Islet precursor cell (in vitro differentiated cells): ENCODE results near the gene NDUFS8.
"Not testable (repeated sequence)": the region's sequence is repeated elsewhere in the genome, so short reads cannot be mapped to it uniquely, and the experiment has no call there.

Experiments
- DNase-seq: peaks from one replicate; pipeline ENCODE4 v3.0.0-alpha.2; 2018

Gene NDUFS8

DNA sequence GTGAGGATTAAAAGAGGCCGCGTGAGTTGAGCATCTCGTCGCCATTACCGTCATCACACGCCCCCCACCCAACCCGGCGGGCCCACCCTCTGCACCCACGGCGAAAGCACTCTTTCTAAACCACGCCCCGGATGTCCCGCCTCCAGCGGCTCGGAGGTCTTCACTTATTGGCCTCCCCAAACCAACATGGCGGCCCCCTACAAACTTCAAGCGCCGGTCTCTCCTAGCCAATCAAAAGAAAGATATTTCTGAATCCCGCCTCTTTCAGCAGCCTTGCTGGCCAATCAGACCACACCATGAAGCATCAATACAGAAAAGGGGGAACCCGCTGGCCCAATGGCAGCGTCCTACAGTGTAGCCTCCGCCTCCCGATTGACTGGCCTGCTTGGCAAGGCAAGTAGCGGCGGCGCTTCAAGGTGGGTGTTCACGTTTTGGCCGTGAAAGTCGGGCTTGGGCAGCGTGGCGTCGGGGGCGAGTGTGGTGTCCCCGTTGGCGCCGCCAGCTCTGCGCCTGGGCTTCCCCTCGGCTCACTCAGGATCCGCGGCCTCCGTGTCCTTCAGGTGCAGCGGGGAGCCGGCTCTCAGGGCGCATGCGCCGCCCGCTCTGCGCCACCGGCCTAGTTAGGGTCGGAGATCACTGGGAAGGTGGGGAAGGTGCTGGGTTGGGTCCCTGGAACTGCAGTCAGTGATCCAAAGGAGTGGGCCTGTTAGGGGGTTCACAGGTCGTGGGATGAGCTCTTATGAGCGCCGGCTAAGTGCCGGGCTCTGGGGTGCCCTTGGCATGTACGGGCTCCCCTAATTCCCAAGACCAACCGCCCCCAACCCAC lies at the start of gene NDUFS8:
TSS of gene NDUFS8 (plus strand) at position 364 of the 826 bp plus-strand sequence. CDS start 1,471 bp downstream, outside the sequence.
- peak; percentile 99 for DNase-seq

DNA sequence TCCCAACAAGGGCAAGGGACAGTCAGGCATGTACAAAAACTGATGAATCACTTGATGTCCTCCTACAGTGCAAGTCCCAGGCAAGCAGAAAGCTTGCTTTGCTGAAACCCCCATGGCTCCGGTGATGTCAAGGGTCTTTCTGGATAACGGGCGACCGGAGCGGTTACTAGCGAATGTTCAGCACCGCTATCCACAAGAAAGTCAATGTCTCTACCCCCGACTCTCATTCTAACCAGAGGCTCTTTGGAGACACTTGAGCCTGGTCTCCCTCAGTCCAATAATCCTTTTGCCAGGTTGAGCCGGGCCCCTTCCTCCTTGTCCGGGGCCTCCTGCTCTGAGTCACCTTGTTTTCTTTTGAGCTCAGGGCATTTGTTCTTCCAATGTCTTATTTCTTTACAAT lies 49.3 kb upstream of the NDUFS8 start:
- DNase-seq: peak; percentile 54

DNA sequence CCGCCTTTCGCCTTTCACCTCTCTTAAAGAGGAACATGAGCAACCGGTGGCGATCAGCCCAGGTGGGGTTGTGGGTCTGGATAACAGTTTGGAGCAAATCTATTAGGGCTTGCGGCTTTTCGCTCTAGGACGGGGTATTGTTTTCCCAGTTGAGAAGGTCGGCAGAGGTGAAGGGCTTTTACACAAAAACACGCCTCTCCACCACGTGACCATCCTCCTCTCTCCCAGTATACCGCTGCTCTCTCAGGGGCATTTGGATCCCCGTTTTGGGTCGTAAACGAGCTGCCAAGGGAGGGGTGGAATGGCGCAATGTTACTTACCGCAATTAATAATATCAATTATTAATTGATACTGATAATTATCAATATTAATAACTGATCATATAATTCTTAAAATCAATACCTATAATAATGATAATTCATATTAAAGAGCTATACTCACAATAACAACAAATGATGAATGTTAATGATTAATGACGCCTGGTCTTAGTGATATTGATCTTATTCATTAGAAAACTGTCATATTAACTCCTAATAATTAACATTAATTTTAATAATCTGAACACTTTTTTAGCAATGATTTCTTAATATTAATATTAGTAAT lies 48.1 kb upstream of the NDUFS8 start:
- DNase-seq: not testable (repeated sequence)

DNA sequence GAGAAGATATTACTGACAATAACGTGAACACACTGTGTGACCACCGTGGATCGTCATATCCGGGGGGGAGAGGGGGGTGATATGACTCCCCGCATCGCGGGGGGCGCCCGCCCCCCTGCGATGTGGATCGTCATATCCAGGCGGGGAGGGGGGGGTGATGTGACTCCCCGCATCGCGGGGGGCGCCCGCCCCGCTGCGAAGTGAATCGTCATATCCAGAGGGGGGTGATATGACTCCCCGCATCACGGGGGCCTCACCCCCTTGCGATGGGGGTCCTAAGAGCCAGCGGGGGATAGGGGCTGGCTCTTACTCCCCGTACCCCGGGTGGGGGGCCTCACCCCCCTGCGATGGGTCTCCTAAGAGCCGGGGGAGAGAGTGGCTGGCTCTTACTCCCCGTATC lies 46.5 kb upstream of the NDUFS8 start:
- DNase-seq: no peak

DNA sequence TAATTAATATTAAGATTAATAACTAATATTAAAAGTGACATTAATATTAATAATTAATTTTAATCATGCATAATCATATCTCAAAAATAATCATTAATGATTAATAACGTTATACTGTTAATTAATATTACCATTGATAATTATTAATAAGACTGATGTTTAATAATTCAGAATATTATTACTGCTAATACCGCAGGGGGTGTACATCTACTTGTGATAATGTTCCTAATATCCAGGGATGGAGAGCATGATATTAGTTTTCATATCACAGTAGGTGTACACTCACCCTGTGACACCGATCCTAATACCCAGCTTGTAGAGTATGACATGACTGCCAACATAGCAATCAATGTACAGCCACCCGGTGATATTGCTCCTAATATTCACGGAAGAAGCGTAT lies 45.2 kb upstream of the NDUFS8 start:
- DNase-seq: not testable (repeated sequence)

DNA sequence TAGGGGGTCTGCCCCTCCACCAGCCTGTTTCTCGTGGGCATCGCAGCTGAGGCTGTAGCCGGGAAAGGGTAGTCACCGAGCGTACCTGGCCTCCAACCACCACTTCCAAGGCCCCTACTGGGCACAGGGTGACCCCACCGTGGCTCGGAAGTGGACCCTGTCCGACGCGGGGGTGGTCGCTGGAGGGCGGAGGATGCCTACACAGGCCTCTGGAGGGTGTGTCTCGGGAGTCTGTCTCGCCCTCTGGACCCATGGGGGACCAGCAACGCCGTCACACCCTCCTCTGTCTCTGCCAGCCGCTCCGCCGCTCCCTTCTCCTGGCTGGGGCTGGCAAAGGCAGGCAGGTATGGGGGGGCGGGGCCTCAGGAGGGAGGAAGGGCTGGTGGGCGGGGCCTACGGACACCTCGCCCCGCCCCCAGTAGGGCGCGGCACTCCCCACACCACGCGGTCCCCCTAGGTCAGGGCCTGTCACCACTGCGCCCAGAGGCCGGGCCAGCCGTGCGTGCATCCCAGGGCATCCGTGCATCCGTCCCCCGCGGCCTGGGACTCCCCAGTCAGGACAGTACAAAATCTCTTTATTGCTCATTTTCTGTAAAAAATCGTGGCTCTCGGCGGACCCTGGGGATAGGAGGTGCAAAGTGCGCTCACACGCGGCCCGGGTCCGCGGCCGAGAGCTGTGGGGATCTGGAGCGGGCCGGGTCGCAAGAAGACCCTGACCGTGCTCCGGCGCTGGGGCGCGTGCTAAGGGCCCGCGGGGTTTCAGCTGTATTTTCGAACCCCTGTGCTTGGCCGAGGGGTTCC lies 39.7 kb upstream of the NDUFS8 start:
- peak; percentile 73 for DNase-seq

DNA sequence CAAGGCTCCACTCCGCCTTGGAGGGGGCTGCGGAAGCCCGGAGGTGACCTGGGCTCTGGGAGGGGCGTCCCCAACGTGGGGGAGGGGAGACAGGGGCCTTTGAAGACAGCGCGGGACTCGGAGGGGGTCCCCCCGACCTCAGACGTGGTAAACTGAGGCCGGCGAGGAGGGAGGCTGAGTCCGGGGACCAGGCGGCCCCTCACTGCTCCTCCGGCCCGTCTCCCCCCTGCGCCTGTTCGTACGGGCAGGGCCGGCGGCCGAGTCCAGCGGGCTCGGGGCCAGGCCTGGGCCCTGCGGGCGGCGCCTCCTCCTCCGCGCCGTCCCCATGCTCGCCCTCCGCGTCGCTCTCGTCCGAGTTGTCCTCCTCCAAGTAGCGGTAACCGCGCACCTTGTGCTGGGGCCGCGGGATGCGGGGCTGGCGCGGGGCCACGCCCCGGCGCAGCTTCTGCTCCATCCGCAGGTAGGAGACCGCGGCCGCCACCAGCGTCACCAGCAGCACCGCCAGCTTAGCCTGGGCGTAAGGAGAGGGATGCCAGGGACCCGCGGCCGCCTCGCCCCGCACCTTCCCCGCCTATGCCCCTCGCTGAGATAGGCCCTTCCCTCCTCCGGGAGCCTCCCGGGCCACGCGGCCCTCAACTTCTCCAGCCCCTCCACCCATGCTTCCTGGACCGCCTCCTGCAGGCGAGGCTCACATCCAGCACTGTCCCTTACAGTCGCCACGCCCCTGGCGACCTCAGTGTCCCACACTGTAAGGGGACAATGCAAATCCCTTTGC lies 38.9 kb upstream of the NDUFS8 start:
- DNase-seq: not testable (repeated sequence)

DNA sequence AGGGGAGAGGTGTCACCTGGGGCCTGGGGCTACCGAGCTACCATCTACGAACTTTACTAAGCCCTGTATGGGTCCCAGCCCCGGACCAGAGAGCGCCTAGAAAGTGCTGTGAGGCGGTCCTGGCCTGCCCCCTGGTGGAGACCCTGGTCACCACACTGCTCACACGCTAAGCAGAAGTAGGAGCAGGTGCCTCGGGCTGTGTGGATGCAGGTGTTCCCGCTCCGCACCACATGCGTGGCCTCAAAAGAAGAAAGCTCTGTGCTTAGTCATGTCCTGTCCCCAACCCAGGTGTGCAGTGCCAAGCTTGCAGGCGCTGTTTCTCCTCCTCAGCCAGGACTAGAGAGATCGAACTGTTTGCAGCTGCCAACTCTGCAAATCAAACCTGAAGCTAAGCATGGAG lies 36.7 kb upstream of the NDUFS8 start:
- peak; percentile 78 for DNase-seq

DNA sequence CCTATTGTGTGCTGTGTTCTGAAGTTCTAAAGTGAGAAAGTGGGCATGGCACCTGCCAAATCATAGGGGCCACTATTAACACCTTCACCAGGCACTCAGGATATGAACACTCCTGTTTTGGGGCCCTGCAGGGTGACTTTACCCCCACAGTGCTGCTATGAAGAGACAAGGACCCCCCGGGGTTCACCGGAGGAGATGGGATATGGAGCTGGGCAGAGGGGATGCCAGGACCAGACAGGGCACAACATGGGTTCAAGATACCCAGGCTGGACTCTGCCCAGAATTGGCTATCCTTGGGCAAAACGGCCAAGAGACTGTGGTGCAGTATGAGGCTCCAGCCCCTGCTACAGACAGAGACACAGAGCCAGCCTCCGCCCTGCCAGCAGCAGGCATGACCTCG lies 36.1 kb upstream of the NDUFS8 start:
- DNase-seq: not testable (repeated sequence)

DNA sequence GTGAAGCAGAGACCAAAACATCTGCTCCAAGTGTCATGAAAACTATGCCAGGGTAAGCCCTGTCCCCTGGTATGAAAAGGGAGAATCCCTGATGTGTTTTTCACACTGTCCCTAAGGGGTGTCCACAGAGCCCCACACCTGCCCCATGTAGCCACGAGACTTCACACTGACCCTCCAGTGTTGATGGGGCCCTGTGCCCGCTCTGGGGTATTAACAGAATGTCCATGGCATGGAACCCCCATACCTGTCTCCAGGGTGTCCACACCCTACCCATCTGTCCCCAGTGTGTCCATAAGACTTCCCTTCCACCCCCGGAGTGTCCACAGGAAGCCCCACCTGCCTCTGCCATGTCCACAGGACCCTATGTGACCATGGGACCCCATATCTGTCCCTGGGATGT lies 35.4 kb upstream of the NDUFS8 start:
- not testable (repeated sequence) for DNase-seq

DNA sequence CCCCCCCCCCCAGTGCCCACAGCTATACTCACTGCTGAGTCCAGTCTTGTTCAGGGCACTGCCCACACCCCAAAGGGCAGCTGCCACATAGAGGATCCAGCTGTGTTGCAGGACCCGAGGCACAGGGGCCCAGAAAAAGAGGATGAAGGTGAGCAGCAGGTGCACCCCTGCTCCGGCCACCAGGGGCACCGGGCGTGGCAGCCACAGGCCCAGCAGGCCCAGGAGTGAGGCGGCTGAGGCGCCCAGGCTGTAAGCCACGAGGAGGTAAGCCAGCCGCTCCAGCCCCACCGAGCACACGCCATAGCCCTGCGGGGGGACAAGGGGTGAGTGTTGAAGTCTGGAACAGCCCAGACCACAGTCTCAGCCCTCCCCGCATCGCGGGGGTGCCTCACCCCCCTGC lies 34.9 kb upstream of the NDUFS8 start:
- DNase-seq: not testable (repeated sequence)

DNA sequence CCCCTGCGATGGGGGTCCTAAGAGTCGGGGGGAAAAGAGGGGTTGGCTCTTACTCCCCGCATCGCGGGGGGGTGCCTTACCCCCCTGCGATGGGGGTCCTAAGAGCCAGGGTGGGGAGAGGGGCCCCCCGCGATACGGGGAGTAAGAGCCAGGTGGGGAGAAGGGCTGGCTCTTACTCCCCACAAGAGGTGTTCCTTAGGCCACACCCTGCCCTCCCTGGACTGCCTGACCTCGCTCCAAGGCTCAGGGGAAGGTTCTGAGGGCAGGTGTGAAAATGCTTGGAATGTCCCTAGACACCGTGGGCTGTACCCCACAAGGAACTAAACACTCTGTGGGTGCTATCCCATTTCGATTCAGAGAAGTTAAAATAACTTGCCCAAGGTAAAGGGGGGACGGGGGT lies 34.4 kb upstream of the NDUFS8 start:
- DNase-seq: no peak

DNA sequence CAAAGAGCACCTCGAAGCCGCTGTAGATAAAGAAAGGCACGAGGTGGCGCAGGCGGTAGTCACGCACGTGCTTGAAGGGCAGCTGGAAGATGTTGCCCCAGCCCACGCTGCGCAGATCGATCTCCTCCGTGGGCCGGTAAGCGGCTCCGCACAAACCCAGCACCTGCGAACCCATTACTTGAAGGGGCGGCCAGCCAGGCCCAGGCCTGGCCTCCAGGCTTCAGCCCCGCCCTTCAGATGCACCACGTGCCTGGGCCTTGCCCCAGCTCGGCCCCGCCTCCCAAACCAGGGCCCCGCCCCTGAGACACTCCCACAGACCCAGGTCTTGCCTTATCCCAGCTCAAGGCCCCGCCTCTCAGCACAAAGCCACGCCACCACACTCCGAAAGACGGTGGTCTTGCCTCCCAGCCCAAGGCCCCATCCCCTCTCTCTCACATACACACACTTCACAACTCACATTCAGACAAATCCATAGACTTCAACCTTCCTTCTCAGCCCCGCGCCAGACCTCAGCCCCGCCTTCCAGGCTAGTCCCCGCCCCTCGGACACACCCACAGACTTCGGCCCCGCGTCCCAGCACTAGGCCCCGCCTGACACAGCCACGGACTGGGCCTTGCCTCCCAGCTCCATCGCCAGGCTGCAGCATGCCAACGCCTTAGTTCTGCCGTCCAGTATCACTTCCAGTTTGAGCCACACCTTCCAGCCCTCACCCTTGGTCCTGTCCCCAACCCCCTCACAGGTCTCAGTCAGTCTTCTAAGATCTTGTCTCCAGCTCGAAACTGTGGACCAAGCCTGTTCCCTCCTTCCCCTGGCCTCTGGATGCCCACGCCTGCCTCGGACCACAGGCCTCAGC lies 33.6 kb upstream of the NDUFS8 start:
- DNase-seq: peak; percentile 89

DNA sequence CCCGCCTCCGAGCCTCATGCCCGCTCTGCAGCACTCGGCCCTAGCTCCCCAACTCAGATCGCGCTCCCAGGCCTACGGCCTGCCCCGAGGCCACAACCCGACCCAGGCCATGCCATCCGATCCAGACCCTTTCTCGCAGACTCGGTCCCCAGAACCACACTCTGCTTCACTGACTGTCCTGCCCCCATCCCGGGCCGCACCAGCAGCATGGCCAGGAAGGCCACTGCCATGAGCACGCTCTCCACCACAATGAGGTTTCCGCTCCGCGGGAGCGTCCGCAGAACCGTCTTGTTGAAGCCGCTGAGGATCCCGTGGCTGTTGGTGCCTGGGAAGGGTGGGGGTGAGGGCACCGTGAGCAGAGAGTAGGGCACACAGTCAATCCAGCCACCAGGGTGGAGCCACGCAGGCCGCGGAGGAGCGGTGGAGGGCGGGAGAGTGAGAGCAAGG lies 33.0 kb upstream of the NDUFS8 start:
- peak; percentile 45 for DNase-seq

DNA sequence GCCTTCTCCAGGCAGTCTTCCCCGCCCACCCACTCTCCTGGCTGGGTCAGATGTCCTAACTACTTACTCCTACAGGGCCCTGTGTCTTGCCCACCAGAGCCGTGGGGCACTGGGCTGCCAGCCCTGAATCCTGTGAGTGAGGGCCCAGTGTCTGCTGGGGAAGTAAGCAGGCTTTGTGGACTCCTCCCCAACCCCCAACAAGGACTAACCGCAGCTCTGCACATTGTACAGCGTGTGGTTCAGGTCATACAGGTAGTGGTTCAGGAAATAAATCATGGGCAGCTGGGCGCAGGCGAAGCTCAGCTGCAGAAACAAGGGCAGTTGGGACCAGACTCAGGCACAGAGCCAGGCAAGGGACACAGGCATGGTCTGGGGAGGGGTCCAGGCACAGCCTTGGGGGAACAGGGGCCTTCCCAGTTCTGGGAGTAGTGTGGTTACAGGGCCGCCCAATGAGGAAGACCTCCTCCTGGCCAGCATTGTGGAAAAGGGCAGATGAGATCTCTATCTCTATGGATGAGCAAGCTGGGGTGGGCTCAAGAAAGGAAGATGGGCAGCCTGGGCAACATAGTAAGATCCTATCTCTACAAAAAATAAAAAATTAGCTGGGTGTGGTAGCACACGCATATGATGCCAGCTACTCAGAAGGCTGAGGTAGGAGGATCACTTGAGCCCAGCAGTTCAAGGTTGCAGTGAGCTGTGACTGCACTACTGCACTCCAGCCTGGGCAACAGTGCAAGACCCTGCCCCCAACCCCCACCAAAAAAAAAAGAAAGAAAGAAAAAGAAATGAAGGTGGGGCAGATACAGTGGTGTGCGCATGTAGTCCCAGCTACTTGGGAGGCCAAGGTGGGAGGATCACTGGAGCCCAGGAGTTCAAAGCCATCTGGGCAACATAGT lies 32.1 kb upstream of the NDUFS8 start:
- peak; percentile 47 for DNase-seq

DNA sequence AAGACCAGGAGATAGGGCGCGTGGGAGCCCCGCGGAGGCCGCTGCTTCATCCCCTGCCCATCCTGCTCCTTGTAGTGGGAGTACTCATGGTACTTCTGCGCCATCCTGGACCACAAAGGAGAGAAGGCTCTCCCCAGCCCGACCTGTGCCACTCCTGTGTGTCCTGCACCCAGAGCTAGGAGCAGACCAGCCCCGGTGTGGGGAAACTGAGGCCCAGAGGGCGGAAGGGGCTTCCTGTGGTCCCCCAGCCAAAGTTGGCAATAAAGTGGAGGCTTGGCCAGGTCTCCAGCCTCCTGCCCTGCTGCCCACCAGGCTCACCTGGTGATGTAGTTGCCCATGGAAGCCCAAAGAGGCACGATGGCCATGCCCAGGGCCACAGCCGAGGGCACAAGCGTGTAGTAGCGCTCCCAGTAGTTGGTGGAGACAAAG lies 31.3 kb upstream of the NDUFS8 start:
- no peak for DNase-seq

DNA sequence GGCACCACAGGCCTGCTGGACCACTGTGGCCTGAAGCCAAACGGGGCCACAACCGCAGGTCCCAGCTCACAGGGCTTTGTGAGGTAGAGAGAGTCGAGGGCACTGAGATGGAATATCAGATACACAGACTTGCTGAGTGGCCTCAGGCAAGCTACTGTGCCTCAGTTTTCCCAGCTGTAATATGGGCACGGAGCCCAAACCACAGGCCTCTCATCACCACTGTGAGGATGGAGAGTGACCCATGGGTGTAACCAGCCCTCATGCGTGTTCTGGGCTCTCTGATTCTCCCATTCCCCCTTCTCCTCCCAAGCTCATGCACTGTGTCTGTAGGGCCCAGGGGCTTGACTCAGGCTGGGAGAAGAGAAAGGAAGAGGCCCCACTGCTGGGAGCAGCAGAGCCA lies 30.8 kb upstream of the NDUFS8 start:
- DNase-seq: no peak

DNA sequence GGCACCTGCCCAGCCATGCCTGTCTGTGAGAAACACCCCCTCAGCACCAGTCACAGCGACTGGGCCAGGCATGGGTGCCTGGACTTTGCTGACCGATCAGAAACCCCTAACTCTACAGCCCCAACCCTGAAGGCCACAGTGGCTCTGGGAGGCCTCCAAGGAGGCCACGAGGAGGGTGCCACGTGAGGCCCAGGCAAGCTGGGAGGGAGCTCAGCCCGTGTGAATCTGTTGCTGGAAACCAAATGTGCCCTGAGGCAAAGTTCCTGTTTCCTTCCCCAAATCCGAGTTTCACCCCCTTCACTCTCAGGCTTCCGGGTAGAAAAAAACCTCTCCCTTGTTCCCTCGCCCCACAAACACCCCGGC lies 27.9 kb upstream of the NDUFS8 start:
- DNase-seq: no peak

DNA sequence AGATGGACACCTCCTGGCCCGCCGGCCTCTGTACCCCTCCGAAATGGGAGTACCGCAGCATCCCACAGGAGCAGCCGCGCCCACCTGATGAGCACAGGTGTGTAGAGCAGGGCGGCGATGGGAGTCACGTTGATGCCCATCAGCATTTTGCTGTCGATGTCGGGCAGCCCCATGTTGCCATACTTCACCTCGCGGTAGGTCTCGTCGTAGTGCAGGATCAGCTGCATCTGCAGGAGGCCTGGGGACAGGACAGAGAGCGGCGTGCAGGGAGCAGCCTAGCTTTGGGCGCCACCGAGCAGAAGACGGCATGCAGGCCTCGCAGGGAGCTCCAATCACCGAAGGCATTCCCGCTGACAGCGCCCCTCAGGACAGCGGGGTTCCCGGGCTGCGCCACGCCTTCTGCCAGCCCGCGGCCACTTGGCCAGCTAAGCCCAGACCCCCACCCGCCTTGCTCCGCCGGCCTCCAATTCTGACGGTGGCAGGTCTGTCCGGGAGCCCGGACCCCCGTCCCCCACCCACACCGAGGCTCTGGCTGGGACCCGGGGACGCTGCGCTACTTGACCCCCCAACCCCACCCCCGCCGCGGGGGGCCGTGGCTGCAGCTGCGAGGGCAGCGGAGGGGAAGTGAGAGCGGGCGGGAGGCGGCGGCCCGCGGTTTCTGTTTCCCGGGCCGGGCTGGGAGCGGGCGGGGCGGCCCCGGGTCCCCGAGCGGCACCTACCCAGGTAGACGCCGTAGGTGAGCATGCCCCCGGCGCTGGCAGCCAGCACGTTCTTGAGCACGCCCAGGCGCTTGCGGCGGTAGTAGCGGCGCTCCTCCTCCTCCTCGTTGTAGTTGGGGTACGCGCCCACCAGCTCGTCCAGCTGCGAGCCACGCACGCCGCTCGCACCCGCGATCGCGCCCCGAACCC lies 27.3 kb upstream of the NDUFS8 start:
- peak; percentile 67 for DNase-seq
